Lower leg skin (tissue), 3 donors: ENCODE data around the gene C6orf62.

Experiments
- POLR2A ChIP-seq, 2 donors: fragments of 450-650 bp; IDR thresholded peaks; one replicate each; pipeline ENCODE4 v1.6.1; 2016 to 2017; ENCODE audit warnings: antibody characterized with exemption in 2 of 2, mild to moderate bottlenecking in 1 of 2, moderate library complexity in 1 of 2
- TF ChIP-seq, protein P1 (sequence below), 3 donors: fragments of 450-650 bp; IDR thresholded peaks; one replicate each; pipeline ENCODE4 v1.5.1; 2016; ENCODE audit warnings: antibody characterized with exemption in 3 of 3, mild to moderate bottlenecking in 3 of 3, moderate library complexity in 2 of 3

DNA sequence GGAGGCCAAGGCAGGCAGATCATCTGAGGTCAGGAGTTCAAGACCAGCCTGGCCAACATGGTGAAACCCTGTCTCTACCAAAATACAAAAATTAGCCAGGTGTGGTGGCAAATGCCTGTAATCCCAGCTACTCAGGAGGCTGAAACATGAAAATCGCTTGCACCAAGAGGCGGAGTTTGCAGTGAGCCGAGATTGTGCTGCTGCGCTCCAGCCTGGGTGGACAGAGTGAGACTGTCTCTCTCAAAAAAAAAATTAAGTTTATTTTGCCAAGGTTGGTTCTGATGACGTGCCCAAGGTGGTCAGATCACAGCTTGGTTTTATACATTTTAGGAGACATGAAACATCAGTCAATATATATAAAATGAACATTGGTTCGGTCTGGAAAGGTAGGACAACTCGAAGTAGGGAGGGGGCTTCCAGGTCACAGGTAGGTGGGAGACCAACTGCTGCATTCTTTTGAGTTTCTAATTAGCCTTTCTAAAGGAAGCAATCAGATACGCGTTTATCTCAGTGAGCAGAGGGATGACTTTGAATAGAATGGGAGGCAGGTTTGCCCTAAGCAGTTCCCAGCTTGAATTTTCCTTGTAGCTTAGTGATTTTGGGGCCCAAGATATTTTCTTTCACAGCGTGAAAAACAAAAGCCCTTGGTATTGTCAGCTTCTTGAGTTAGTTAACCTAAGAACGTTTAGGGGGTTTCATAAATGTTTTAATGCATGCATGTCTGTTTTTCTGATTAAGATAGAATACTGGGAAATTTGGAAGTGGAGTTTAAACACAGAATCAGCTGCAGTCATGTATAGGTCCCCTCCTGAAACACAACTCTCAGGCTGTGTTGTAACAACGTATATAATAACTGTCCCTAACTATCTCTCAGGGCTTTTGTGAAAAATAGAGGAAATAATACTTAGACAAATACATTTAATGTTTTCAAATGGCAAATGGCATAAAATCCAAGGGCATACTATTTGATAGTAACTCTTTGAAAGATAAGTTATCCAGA is 35.4 kb downstream of the C6orf62 start:
- no peak for TF ChIP-seq POLR2A (IDR thresholded peaks at IDR 0.05)
- TF ChIP-seq, protein P1, sequence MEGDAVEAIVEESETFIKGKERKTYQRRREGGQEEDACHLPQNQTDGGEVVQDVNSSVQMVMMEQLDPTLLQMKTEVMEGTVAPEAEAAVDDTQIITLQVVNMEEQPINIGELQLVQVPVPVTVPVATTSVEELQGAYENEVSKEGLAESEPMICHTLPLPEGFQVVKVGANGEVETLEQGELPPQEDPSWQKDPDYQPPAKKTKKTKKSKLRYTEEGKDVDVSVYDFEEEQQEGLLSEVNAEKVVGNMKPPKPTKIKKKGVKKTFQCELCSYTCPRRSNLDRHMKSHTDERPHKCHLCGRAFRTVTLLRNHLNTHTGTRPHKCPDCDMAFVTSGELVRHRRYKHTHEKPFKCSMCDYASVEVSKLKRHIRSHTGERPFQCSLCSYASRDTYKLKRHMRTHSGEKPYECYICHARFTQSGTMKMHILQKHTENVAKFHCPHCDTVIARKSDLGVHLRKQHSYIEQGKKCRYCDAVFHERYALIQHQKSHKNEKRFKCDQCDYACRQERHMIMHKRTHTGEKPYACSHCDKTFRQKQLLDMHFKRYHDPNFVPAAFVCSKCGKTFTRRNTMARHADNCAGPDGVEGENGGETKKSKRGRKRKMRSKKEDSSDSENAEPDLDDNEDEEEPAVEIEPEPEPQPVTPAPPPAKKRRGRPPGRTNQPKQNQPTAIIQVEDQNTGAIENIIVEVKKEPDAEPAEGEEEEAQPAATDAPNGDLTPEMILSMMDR (IDR thresholded peaks at IDR 0.05) = no peak
